Upper lobe of left lung (tissue), 6 donors: ENCODE measurements around the gene IL6ST. TPM values are rescaled to one million over a fixed set of nuclear protein-coding genes. Genes with fewer than 3 reads are reported as not detected.

Experiments used
- ATAC-seq, 2 donors: fragments of 200-7000 bp; cut with Tn5 transposase; one replicate each; pipeline ENCODE4 v1.9.1; 2022; ENCODE audit warnings: mild to moderate bottlenecking in 2 of 2, moderate library complexity in 2 of 2; ENCODE audit not compliant: low FRiP score in 2 of 2
- DNase-seq, 2 donors: peaks; one replicate each; pipeline ENCODE4 v3.0.0-alpha.2; 2019 to 2020
- H3K27ac ChIP-seq, 4 donors: fragments of 200-600 bp; sonication (generic); one replicate each; pipeline ENCODE4 v1.5.1; 2016 to 2019
- H3K27me3 ChIP-seq, 4 donors: fragments of 200-600 bp; sonication (generic); one replicate each; pipeline ENCODE4 v1.5.1; 2017 to 2019
- H3K36me3 ChIP-seq, 4 donors: fragments of 200-600 bp; sonication (generic); one replicate each; pipeline ENCODE4 v1.5.1; 2016 to 2019
- H3K4me1 ChIP-seq, 4 donors: fragments of 200-600 bp; sonication (generic); one replicate each; pipeline ENCODE4 v1.5.1; 2018 to 2019
- H3K4me3 ChIP-seq, 4 donors: fragments of 200-600 bp; sonication (generic); one replicate each; pipeline ENCODE4 v1.5.1; 2017 to 2019; ENCODE audit warnings: mild to moderate bottlenecking in 2 of 4, moderate library complexity in 1 of 4
- H3K9me3 ChIP-seq, 4 donors: fragments of 200-600 bp; sonication (generic); one replicate each; pipeline ENCODE4 v1.5.1; 2018 to 2019
- CTCF ChIP-seq, 6 experiments: fragments of 450-650 bp in 4 of 6; fragments of 200-600 bp in 2 of 6; sonication (generic) in 2 of 6; IDR thresholded peaks; one replicate each; pipeline ENCODE4 v1.5.1; 2016 to 2019; ENCODE audit warnings: antibody characterized with exemption in 6 of 6
- EP300 ChIP-seq, 4 donors: sonication (generic); formaldehyde crosslinking; IDR thresholded peaks; one replicate each; pipeline ENCODE4 v1.5.1; 2017; ENCODE audit warnings: antibody characterized with exemption in 4 of 4, control low read depth in 2 of 4
- POLR2A ChIP-seq, 4 donors: fragments of 450-650 bp; IDR thresholded peaks; one replicate each; pipeline ENCODE4 v1.5.1; 2016 to 2017; ENCODE audit warnings: antibody characterized with exemption in 4 of 4, mild to moderate bottlenecking in 2 of 4
- POLR2AphosphoS5 ChIP-seq, 2 donors: sonication (generic); formaldehyde crosslinking; IDR thresholded peaks; one replicate each; pipeline ENCODE4 v1.5.1; 2017; ENCODE audit warnings: antibody characterized with exemption in 2 of 2
- WGBS, 2 donors: methylation state at CpG; one replicate each; pipeline ENCODE4 v1.1.5; 2017 to 2018; 5-methylcytosine and 5-hydroxymethylcytosine counted together
- total RNA-seq, 6 donors: library from RNA; depleted of rRNA in 4 of 6; stranded (reverse); fragments of >200 nt in 4 of 6; gene quantifications; one replicate each; pipeline versions ENCODE4 v1.1.0 to v1.2.1, GENCODE V29; 2016 to 2021
- donor health status: DM: no; HTN: no; CAD: no; lungs with moderate emphysema.
- donor health status: DM: no; HTN: yes; CAD: no; lungs with severe emphysema.

Gene IL6ST
- total RNA-seq, 6 donors from 2014 or later: 177 to 383 (median 300) TPM

- Histone ChIP-seq H3K9me3 (no peaks in the 10 kb centered on the region), H3K27me3 (no peaks in the 10 kb centered on the region), H3K36me3 (no peaks in the 10 kb centered on the region), H3K4me3 (no peak overlapping the region), H3K27ac (no peak overlapping the region), H3K4me1 (peaks cover 0 to 4% (median 0%) of the 10 kb centered on the region in 4 donors)
- WGBS, 2 donors: 97 to 100% methylated on average over 2 to 3 of the region's 3 CpGs
- TF ChIP-seq CTCF (IDR thresholded peaks at IDR 0.05) (no peak), POLR2AphosphoS5 (IDR thresholded peaks at IDR 0.05) (no peak), EP300 (IDR thresholded peaks at IDR 0.05) (no peak), POLR2A (IDR thresholded peaks at IDR 0.05) (no peak)
- no peak for DNase-seq
- peak in 1 of 2 donors; percentile 79 for ATAC-seq
Measured at GRCh38 chr5:55904152-55904551, 90.6 kb downstream of the IL6ST start.

- ATAC-seq (peak in 1 of 2 donors; percentile 81), DNase-seq (peak; percentile 39 to 78)
- Histone ChIP-seq H3K4me3 (no peak overlapping the region), H3K36me3 (no peaks in the 10 kb centered on the region), H3K27me3 (no peaks in the 10 kb centered on the region), H3K4me1 (peaks cover 0 to 4% (median 0%) of the 10 kb centered on the region in 4 donors), H3K27ac (no peak overlapping the region), H3K9me3 (no peaks in the 10 kb centered on the region)
- WGBS, 2 donors: 56 to 71% methylated on average over 16 to 19 of the region's 19 CpGs
- TF ChIP-seq CTCF (IDR thresholded peaks at IDR 0.05) (no peak), POLR2AphosphoS5 (IDR thresholded peaks at IDR 0.05) (no peak), EP300 (IDR thresholded peaks at IDR 0.05) (no peak), POLR2A (IDR thresholded peaks at IDR 0.05) (no peak)
Measured at GRCh38 chr5:55903121-55903701, 91.6 kb downstream of the IL6ST start.

GRCh38 chr5:55902696-55903095 lies 92.1 kb downstream of the IL6ST start:
- H3K27ac ChIP-seq: no peak overlapping the region
- 88 to 89% methylated on average over 5 of the region's 5 CpGs for WGBS, 2 donors
- ATAC-seq: no peak

DNA sequence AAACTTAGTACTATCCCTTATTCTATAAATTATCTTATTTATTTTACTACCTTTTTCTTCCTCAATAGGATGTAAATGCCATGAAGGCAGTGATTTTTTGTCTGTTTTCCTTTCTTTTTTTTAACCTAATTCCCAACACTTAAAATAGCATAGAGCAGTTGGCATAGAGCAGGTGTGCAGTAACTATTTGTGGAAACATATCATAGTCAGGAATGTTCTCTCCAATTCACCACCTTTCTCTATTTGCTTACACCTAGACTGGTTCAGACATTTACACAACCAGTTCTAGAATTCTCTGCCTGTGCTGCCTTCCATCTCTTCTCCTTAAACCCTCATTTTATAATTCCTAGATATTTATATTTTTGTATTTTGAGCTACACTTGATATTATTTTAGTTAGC lies 94.0 kb downstream of the IL6ST start:
- H3K36me3 ChIP-seq: no peaks in the 10 kb centered on the region
- DNase-seq (no peak), ATAC-seq (no peak)
- peaks cover 0 to 8% (median 2%) of the 10 kb centered on the region in 4 donors for H3K4me1 ChIP-seq
- no peak overlapping the region for H3K27ac ChIP-seq
- H3K9me3 ChIP-seq: no peaks in the 10 kb centered on the region
- H3K27me3 ChIP-seq: no peaks in the 10 kb centered on the region
- TF ChIP-seq CTCF (IDR thresholded peaks at IDR 0.05): no peak
- no peak for TF ChIP-seq POLR2A (IDR thresholded peaks at IDR 0.05)
- no peak for TF ChIP-seq EP300 (IDR thresholded peaks at IDR 0.05)
- no peak for TF ChIP-seq POLR2AphosphoS5 (IDR thresholded peaks at IDR 0.05)
- no peak overlapping the region for H3K4me3 ChIP-seq

More at GRCh38 chr5:55902696-55903095, 92.1 kb downstream of the IL6ST start:
- Histone ChIP-seq H3K9me3 (no peaks in the 10 kb centered on the region), H3K4me3 (no peak overlapping the region), H3K36me3 (no peaks in the 10 kb centered on the region), H3K27me3 (no peaks in the 10 kb centered on the region), H3K4me1 (peaks cover 0 to 4% (median under 1%) of the 10 kb centered on the region in 4 donors)
- DNase-seq: no peak
- TF ChIP-seq POLR2A (IDR thresholded peaks at IDR 0.05) (no peak), EP300 (IDR thresholded peaks at IDR 0.05) (no peak), CTCF (IDR thresholded peaks at IDR 0.05) (no peak), POLR2AphosphoS5 (IDR thresholded peaks at IDR 0.05) (no peak)

DNA sequence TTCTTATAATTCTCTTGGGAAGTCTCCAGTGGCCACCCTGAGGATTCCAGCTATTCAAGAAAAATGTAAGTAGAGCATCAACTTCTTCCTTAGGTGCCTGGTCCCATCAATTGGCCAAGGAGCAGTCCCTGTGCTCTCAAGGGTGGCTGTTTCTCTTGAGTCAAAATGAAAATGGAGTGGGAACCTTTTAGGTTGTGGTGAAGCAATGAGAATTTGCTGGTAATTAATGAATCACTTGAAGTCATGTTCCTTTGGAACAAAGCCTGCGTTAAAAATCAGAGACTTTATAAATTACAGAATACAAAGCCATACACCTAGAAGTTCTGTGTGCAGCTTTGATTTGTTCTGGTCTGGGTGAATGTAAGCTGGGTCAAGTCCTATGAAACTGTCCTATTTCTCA lies 94.7 kb downstream of the IL6ST start:
- Histone ChIP-seq H3K36me3 (no peaks in the 10 kb centered on the region), H3K4me3 (no peak overlapping the region), H3K27me3 (no peaks in the 10 kb centered on the region), H3K9me3 (no peaks in the 10 kb centered on the region), H3K4me1 (peaks cover 0 to 8% (median 2%) of the 10 kb centered on the region in 4 donors), H3K27ac (no peak overlapping the region)
- no peak for ATAC-seq
- WGBS, 2 donors: 85 to 100% methylated on average over 1 of the region's 1 CpG
- DNase-seq: no peak
- TF ChIP-seq POLR2A (IDR thresholded peaks at IDR 0.05) (no peak), EP300 (IDR thresholded peaks at IDR 0.05) (no peak), POLR2AphosphoS5 (IDR thresholded peaks at IDR 0.05) (no peak), CTCF (IDR thresholded peaks at IDR 0.05) (no peak)
